ENCODE measurements around the gene DOCK6.

GRCh38 chr19:11296264-11296663 lies 33.9 kb upstream of the DOCK6 start:
- TF ChIP-seq EP300 (IDR thresholded peaks at IDR 0.05): no peak
- TF ChIP-seq POLR2A (IDR thresholded peaks at IDR 0.05): no peak
- TF ChIP-seq, protein P1, sequence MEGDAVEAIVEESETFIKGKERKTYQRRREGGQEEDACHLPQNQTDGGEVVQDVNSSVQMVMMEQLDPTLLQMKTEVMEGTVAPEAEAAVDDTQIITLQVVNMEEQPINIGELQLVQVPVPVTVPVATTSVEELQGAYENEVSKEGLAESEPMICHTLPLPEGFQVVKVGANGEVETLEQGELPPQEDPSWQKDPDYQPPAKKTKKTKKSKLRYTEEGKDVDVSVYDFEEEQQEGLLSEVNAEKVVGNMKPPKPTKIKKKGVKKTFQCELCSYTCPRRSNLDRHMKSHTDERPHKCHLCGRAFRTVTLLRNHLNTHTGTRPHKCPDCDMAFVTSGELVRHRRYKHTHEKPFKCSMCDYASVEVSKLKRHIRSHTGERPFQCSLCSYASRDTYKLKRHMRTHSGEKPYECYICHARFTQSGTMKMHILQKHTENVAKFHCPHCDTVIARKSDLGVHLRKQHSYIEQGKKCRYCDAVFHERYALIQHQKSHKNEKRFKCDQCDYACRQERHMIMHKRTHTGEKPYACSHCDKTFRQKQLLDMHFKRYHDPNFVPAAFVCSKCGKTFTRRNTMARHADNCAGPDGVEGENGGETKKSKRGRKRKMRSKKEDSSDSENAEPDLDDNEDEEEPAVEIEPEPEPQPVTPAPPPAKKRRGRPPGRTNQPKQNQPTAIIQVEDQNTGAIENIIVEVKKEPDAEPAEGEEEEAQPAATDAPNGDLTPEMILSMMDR (IDR thresholded peaks at IDR 0.05): no peak
